HEK293T (cell line): ENCODE results near the gene PITPNB.

Experiments
- CTCF ChIA-PET: fragments of 350-600 bp; formaldehyde crosslinking; extraction: SDS; loops from one replicate; lab custom pipeline; 2021; ENCODE audit warnings: antibody characterized with exemption, inconsistent platforms; lab: Yijun Ruan, JAX
- POLR2A ChIA-PET: fragments of 350-600 bp; formaldehyde crosslinking; extraction: SDS; loops from one replicate; lab custom pipeline; 2020; ENCODE audit warnings: antibody characterized with exemption, inconsistent platforms; lab: Yijun Ruan, JAX
- DNase-seq: peaks from one replicate; pipeline ENCODE4 v3.0.0; 2012; ENCODE audit warnings: mixed read lengths; ENCODE audit errors: extremely low spot score
- ARNT ChIP-seq: fragments of 450-650 bp; IDR thresholded peaks from 2 replicates; pipeline ENCODE4 v1.6.1; 2017; ENCODE audit warnings: mild to moderate bottlenecking
- BHLHE40 ChIP-seq: fragments of 450-650 bp; IDR thresholded peaks from 2 replicates; pipeline ENCODE4 v1.6.1; 2016; ENCODE audit warnings: mild to moderate bottlenecking, moderate library complexity, borderline replicate concordance
- CTBP1 ChIP-seq: fragments of 450-650 bp; IDR thresholded peaks from 2 replicates; pipeline ENCODE4 v1.6.1; 2016; ENCODE audit warnings: borderline replicate concordance
- ELF4 ChIP-seq: fragments of 450-650 bp; IDR thresholded peaks from 2 replicates; pipeline ENCODE4 v1.6.1; 2017; ENCODE audit warnings: antibody characterized with exemption
- FOXA1 ChIP-seq: fragments of 450-650 bp; IDR thresholded peaks from 2 replicates; pipeline ENCODE4 v1.6.1; 2016; ENCODE audit warnings: mild to moderate bottlenecking
- FOXK2 ChIP-seq: fragments of 450-650 bp; IDR thresholded peaks from 2 replicates; pipeline ENCODE4 v1.6.1; 2016; ENCODE audit warnings: mild to moderate bottlenecking
- FOXM1 ChIP-seq: fragments of 450-650 bp; IDR thresholded peaks from 2 replicates; pipeline ENCODE4 v1.6.1; 2017; ENCODE audit warnings: mild to moderate bottlenecking, borderline replicate concordance
- HDGF ChIP-seq: fragments of 450-650 bp; IDR thresholded peaks from 2 replicates; pipeline ENCODE4 v1.6.1; 2017; ENCODE audit warnings: antibody characterized with exemption, borderline replicate concordance
- L3MBTL2 ChIP-seq: fragments of 450-650 bp; conservative IDR thresholded peaks from 2 replicates; pipeline ENCODE4 v1.6.1; 2016; ENCODE audit warnings: mild to moderate bottlenecking
- LEF1 ChIP-seq: fragments of 450-650 bp; IDR thresholded peaks from 2 replicates; pipeline ENCODE4 v1.6.1; 2017; ENCODE audit warnings: mild to moderate bottlenecking, borderline replicate concordance
- NFRKB ChIP-seq: fragments of 450-650 bp; IDR thresholded peaks from 2 replicates; pipeline ENCODE4 v1.6.1; 2016; ENCODE audit warnings: mild to moderate bottlenecking, moderate library complexity
- PKNOX1 ChIP-seq: fragments of 450-650 bp; IDR thresholded peaks from 2 replicates; pipeline ENCODE4 v1.6.1; 2016
- SP1 ChIP-seq: fragments of 450-650 bp; IDR thresholded peaks from 2 replicates; pipeline ENCODE4 v1.6.1; 2017
- SUZ12 ChIP-seq: fragments of 450-650 bp; IDR thresholded peaks from 2 replicates; pipeline ENCODE4 v1.6.1; 2016; ENCODE audit warnings: mild to moderate bottlenecking
- TARDBP ChIP-seq: fragments of 450-650 bp; IDR thresholded peaks from 2 replicates; pipeline ENCODE4 v1.6.1; 2016
- ZNF384 ChIP-seq: fragments of 450-650 bp; IDR thresholded peaks from 2 replicates; pipeline ENCODE4 v1.6.1; 2016

Gene PITPNB

DNA sequence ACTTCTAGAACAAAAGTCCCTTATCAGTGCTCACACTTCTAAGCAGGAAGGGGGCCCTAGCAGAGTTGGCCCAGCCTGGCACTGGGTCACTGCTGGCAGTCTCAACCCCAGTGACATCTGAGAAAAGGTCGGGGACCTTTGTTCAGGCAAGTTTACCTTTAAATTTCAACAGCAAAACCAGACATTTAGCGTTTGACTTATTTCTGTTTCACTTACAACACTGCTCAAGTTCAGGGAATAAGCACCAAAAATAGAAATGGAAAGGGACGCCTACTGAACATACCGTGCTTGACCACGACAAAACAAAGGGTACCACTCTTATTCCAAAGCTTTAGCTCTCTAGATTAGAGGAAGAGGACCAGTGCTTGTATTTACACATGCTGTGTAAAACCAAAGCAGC, 26.2 kb downstream of the PITPNB start:
- TF ChIP-seq FOXM1 (no peak), ELF4 (no peak), LEF1 (no peak), FOXA1 (no peak), NFRKB (no peak), SUZ12 (no peak), FOXK2 (no peak)
- no peak for DNase-seq
- ChIA-PET CTCF (no interaction called here), POLR2A (interaction anchor here (1.5 kb wide), 1 partner anchor 27 kb away, joined by 3 read pairs; the partner anchor contains the start of gene PITPNB)

- POLR2A ChIA-PET: no interaction called here
- CTCF ChIA-PET: no interaction called here
- DNase-seq: no peak
- TF ChIP-seq FOXA1: no peak
- TF ChIP-seq LEF1: no peak
- no peak for TF ChIP-seq L3MBTL2
- TF ChIP-seq TARDBP: no peak
- TF ChIP-seq HDGF: no peak
- TF ChIP-seq CTBP1: no peak
- no peak for TF ChIP-seq SP1
- TF ChIP-seq ARNT: no peak
- no peak for TF ChIP-seq NFRKB
- TF ChIP-seq PKNOX1: no peak
- no peak for TF ChIP-seq FOXK2
- no peak for TF ChIP-seq FOXM1
Measured at GRCh38 chr22:27892064-27892463, 27.0 kb downstream of the PITPNB start.

DNA sequence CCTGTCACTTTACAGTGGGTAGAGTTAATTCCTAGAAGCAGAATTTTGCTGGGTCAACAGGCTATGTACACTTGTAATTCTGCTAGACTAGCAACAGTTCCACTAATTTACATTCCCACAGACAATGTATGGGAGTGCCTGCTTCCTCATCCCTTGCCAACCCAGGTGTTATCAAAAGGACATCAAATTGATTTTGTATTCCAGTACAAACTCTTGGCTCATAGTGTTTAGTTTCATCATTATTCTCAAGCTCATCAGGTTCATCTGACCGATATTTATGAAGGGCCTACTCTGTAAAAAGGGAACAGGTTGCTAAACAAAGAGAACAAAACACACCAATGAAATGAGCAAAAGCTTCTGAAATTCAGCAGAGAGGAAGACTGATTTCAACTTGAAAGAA, 30.7 kb downstream of the PITPNB start:
- TF ChIP-seq HDGF (no peak), NFRKB (no peak), FOXM1 (no peak), BHLHE40 (no peak), ELF4 (no peak)
- ChIA-PET POLR2A (interaction anchor here (5.2 kb wide), 1 partner anchor 31 kb away, joined by 19 read pairs; the partner anchor contains the start of gene PITPNB), CTCF (interaction anchor here (1.2 kb wide), 1 partner anchor 8 kb away, joined by 9 read pairs; no protein-coding TSS in a partner anchor)
- DNase-seq: no peak

DNA sequence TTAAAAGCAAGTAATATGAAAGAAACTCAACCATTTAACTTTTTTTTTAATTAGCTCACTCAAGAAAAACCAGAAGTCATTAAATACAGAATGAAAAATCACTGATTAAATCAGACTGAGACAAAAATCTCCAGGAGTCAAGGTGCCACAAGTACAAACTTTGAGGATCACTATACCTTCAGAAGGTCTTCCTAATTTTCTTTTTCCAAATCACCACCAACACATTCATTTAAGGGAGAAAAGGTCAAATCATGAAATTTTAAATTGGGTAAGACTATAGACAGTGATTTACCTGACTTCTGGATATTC, 32.3 kb downstream of the PITPNB start:
- POLR2A ChIA-PET: interaction anchor here (5.2 kb wide), 1 partner anchor 32 kb away, joined by 19 read pairs; the partner anchor contains the start of gene PITPNB
- DNase-seq: no peak
- CTCF ChIA-PET: interaction anchor here (0.6 to 1.5 kb wide), 7 partner anchors 10 to 122 kb away, joined by 3 to 6 read pairs (median 4); partner anchors contain the start of gene PITPNB
- TF ChIP-seq ARNT (no peak), FOXA1 (no peak), NFRKB (no peak), L3MBTL2 (no peak), ELF4 (no peak), FOXK2 (no peak), SP1 (no peak), FOXM1 (no peak), HDGF (no peak), ZNF384 (no peak), TARDBP (no peak), PKNOX1 (no peak), SUZ12 (no peak)

DNA sequence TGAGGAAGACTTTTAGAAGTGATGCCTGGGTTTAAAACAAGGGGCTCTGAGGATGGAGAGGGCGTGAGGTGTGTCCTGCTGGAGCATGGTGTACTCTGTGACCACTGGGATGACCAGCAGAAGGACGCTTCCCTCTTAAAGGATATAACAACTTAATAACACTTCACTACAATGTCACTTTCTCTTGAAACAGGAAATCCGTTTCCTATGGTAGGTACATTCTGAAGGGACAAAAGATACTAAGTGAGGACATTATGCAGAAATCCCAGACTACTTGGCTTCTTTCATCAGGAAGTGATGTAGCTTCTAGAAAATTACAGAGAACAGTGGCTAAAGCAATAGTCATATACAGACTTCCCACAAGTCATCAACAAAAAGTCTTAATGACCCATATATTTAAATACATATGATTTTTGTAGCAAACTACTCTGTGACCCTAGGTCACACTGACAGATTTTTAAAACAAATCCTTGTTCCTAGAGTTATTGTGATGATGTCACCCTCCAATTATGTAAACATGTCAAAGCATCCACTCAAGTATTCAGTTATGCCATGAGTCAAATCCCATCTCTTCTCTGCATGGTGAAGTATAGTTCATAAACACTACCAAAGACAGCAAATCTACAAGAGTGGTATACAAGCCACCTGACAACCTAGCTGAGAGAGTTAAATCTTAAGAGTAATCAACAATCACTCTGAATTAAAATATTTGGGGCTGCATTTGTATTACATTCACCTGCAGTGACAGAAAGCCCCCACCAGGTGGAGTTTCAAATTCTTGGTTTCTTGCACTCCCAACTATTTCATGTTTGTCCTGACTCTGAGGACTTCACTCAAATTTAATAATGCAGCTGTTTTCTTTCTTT, 32.8 kb downstream of the PITPNB start:
- no peak for TF ChIP-seq HDGF
- peak; percentile 50 for TF ChIP-seq PKNOX1
- peak; percentile 57 for DNase-seq

DNA sequence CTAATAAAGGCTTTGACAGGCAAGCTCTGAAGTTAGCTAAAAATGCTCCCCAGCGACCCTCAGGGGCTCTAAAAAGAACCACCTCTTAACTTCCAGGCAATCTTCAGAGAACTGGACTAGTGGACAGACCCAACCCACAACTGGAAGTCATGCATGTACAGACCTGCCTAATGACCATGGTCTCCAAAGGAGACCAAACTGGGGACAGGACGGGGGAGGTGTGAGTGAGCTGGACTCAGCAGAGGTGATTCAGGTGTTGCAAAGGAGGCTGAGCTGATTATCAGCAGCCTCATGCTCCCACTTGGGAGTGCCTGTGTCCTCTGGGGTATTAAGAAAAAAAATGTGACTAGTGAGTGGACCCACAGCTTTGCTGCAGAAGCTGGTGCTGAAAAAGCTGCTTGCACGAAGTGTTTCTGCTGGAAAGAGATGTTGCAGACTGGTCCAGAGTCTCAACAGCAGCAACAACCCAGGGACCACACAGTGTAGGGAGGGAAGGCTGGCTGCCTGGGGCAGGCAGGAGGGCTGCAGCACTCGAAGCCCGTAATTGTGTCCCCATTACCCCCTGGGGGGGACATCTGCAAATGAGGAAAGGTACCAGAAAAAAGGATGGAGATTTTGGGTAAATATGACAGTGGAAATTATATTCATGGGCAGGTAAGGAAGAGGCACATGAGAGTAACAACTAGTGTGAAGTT, 35.3 kb downstream of the PITPNB start:
- TF ChIP-seq FOXK2 (no peak), BHLHE40 (no peak), CTBP1 (no peak), HDGF (no peak), LEF1 (no peak), PKNOX1 (no peak), ARNT (no peak), FOXA1 (no peak)
- POLR2A ChIA-PET: interaction anchor here (0.7 to 1.1 kb wide), 2 partner anchors 36 to 127 kb away, joined by 3 to 4 read pairs; partner anchors contain the start of gene PITPNB
- CTCF ChIA-PET: interaction anchor here (0.9 to 1.3 kb wide), 2 partner anchors 107 to 127 kb away, joined by 3 to 4 read pairs; no protein-coding TSS in a partner anchor
- no peak for DNase-seq

More for the DNA sequence above, 32.8 kb downstream of the PITPNB start:
- ChIA-PET POLR2A (interaction anchor here (5.2 kb wide), 1 partner anchor 33 kb away, joined by 19 read pairs; the partner anchor contains the start of gene PITPNB), CTCF (interaction anchor here (0.6 to 1.5 kb wide), 7 partner anchors 11 to 123 kb away, joined by 3 to 6 read pairs (median 4); partner anchors contain the start of gene PITPNB)
